Small intestine (tissue), 7 donors: ENCODE measurements around the gene USP16. TPM values are rescaled to one million over a fixed set of nuclear protein-coding genes. Genes with fewer than 3 reads are reported as not detected.
A peak's percentile ranks its signal among the peaks of the same experiment; 100 is the strongest.

Experiments
- DNase-seq, 2 donors: peaks; one replicate each; pipeline versions ENCODE4 v3.0.0 to v3.0.0-alpha.2; 2013
- FAIRE-seq: peaks from 2 replicates; lab custom pipeline; 2012; peaks lifted over from hg19 to GRCh38; lab: Jason Lieb, UNC
- H3K27ac ChIP-seq, 3 donors: one replicate each; pipeline ENCODE4 v1.5.1; 2013; ENCODE audit warnings: low read length in 2 of 3, mild to moderate bottlenecking in 2 of 3, control low read depth in 1 of 3, inconsistent platforms in 1 of 3, low read depth in 1 of 3, moderate library complexity in 1 of 3
- H3K27me3 ChIP-seq, 3 donors: one replicate each; pipeline ENCODE4 v1.6.1; 2013; ENCODE audit warnings: low read length in 3 of 3, inconsistent platforms in 1 of 3; ENCODE audit not compliant: control insufficient read depth in 3 of 3, insufficient read depth in 3 of 3
- H3K36me3 ChIP-seq, 3 donors: one replicate each; pipeline ENCODE4 v1.6.1; 2013; ENCODE audit warnings: low read length in 3 of 3, inconsistent platforms in 1 of 3, low read depth in 1 of 3, mild to moderate bottlenecking in 1 of 3, moderate library complexity in 1 of 3; ENCODE audit not compliant: control insufficient read depth in 3 of 3, insufficient read depth in 2 of 3
- H3K4me1 ChIP-seq, 3 donors: one replicate each; pipeline ENCODE4 v1.6.1; 2013; ENCODE audit warnings: low read length in 2 of 3, inconsistent platforms in 1 of 3, low read depth in 1 of 3, mild to moderate bottlenecking in 1 of 3, moderate library complexity in 1 of 3; ENCODE audit not compliant: control insufficient read depth in 3 of 3, insufficient read depth in 2 of 3
- H3K4me3 ChIP-seq, 3 donors: one replicate each; pipeline ENCODE4 v1.5.1; 2013; ENCODE audit warnings: low read length in 3 of 3, control low read depth in 1 of 3, inconsistent platforms in 1 of 3, low read depth in 1 of 3, mild to moderate bottlenecking in 1 of 3, moderate library complexity in 1 of 3
- H3K9me3 ChIP-seq, 2 donors: one replicate each; pipeline ENCODE4 v1.6.1; 2013; ENCODE audit warnings: low read depth in 1 of 2, low read length in 1 of 2; ENCODE audit not compliant: control insufficient read depth in 2 of 2, insufficient read depth in 1 of 2
- WGBS, 3 donors: extraction: QIAGEN DNeasy Blood & Tissue Kit; methylation state at CpG; one replicate each; pipeline ENCODE4 v1.1.7; 2013; 5-methylcytosine and 5-hydroxymethylcytosine counted together
- polyA plus RNA-seq, 4 donors: library from polyadenylated mRNA; stranded (reverse) in 3 of 4; unstranded in 1 of 4; fragments of 200-250 nt in 3 of 4; fragments of 120-200 nt in 1 of 4; gene quantifications; one replicate each; pipeline versions ENCODE4 v1.2.1 to v1.2.3, GENCODE V29; 2013
- donor health status: healthy with polysubstance abuse.
- donor health status: control.
- donor health status: control.
- donor health status: Bipolar disorder and iron deficiency.
- donor health status: healthy.

The USP16 gene
- polyA plus RNA-seq, 4 donors = 24.6 to 42.3 (median 29.1) TPM

- H3K27me3 ChIP-seq = no peaks in the 10 kb centered on the region
- WGBS, 3 donors = 33 to 69% (median 42%) methylated on average over 6 of the region's 6 CpGs
- DNase-seq (peak in 1 of 2 donors; percentile 39), FAIRE-seq (no peak)
- peaks cover 0 to 15% (median 2%) of the 10 kb centered on the region in 3 donors for H3K4me1 ChIP-seq
- peaks cover 0 to 2% (median 0%) of the 10 kb centered on the region in 3 donors for H3K36me3 ChIP-seq
- peak overlapping the region in 2 of 3 donors; percentile 22 to 43 for H3K27ac ChIP-seq
- H3K9me3 ChIP-seq = no peaks in the 10 kb centered on the region
- peak overlapping the region in 2 of 3 donors; percentile 85 to 94 for H3K4me3 ChIP-seq
These were observed 6.7 kb upstream of the USP16 start for GRCh38 chr21:29017639-29018237.

GRCh38 chr21:29018540-29018939 is 5.9 kb upstream of the USP16 start:
- Histone ChIP-seq H3K4me1 (peaks cover 0 to 15% (median 2%) of the 10 kb centered on the region in 3 donors), H3K27me3 (no peaks in the 10 kb centered on the region), H3K9me3 (no peaks in the 10 kb centered on the region), H3K27ac (peak overlapping the region; percentile 47 to 95 (median 67)), H3K36me3 (peaks cover 0 to 2% (median 0%) of the 10 kb centered on the region in 3 donors), H3K4me3 (peak overlapping the region; percentile 85 to 94 (median 90))
- FAIRE-seq (no peak), DNase-seq (peak in 1 of 2 donors; percentile 17)
- WGBS, 3 donors = 2 to 15% (median 2%) methylated on average over 12 of the region's 12 CpGs

GRCh38 chr21:29022166-29022565 is 2.3 kb upstream of the USP16 start:
- no peaks in the 10 kb centered on the region for H3K9me3 ChIP-seq
- FAIRE-seq = no peak
- 78 to 81% (median 80%) methylated on average over 4 of the region's 4 CpGs for WGBS, 3 donors

GRCh38 chr21:29025328-29025713 is 853 bp downstream of the USP16 start:
- no peaks in the 10 kb centered on the region for H3K9me3 ChIP-seq
- H3K27me3 ChIP-seq = no peaks in the 10 kb centered on the region
- H3K4me3 ChIP-seq = peak overlapping the region; percentile 71 to 83 (median 82)
- FAIRE-seq (no peak), DNase-seq (peak; percentile 51 to 61)
- WGBS, 3 donors = 1 to 2% (median 2%) methylated on average over 6 of the region's 6 CpGs
- H3K27ac ChIP-seq = peak overlapping the region; percentile 98 to 100 (median 98)
- H3K36me3 ChIP-seq = peaks cover 0 to 9% (median 5%) of the 10 kb centered on the region in 3 donors
- peaks cover 0 to 7% (median 0%) of the 10 kb centered on the region in 3 donors for H3K4me1 ChIP-seq

More at GRCh38 chr21:29022166-29022565, 2.3 kb upstream of the USP16 start:
- Histone ChIP-seq H3K4me3 (no peak overlapping the region), H3K27me3 (no peaks in the 10 kb centered on the region), H3K36me3 (no peaks in the 10 kb centered on the region), H3K27ac (no peak overlapping the region), H3K4me1 (peaks cover 0 to 22% (median 2%) of the 10 kb centered on the region in 3 donors)
- DNase-seq = no peak

GRCh38 chr21:29029524-29029923 is 5.1 kb downstream of the USP16 start:
- no peak for FAIRE-seq
- peaks cover 12 to 28% (median 13%) of the 10 kb centered on the region in 3 donors for H3K36me3 ChIP-seq

GRCh38 chr21:29030909-29031308 is 6.4 kb downstream of the USP16 start:
- H3K27me3 ChIP-seq = no peaks in the 10 kb centered on the region
- FAIRE-seq (no peak), DNase-seq (no peak)
- peaks cover 0 to 3% (median 0%) of the 10 kb centered on the region in 3 donors for H3K4me1 ChIP-seq
- no peaks in the 10 kb centered on the region for H3K9me3 ChIP-seq
- WGBS, 3 donors = 89 to 93% (median 90%) methylated on average over 1 of the region's 1 CpG
- H3K27ac ChIP-seq = no peak overlapping the region
- peaks cover 13 to 34% (median 14%) of the 10 kb centered on the region in 3 donors for H3K36me3 ChIP-seq
- H3K4me3 ChIP-seq = no peak overlapping the region

More at GRCh38 chr21:29029524-29029923, 5.1 kb downstream of the USP16 start:
- H3K4me1 ChIP-seq = peaks cover 0 to 7% (median 0%) of the 10 kb centered on the region in 3 donors
- H3K4me3 ChIP-seq = no peak overlapping the region
- 86 to 96% (median 91%) methylated on average over 1 of the region's 1 CpG for WGBS, 3 donors
- no peaks in the 10 kb centered on the region for H3K27me3 ChIP-seq
- no peaks in the 10 kb centered on the region for H3K9me3 ChIP-seq
- no peak overlapping the region for H3K27ac ChIP-seq
- DNase-seq = no peak

GRCh38 chr21:29033301-29033700 is 8.8 kb downstream of the USP16 start:
- no peak for DNase-seq
- Histone ChIP-seq H3K4me1 (no peaks in the 10 kb centered on the region), H3K36me3 (peaks cover 16 to 35% (median 21%) of the 10 kb centered on the region in 3 donors), H3K9me3 (no peaks in the 10 kb centered on the region), H3K27me3 (no peaks in the 10 kb centered on the region), H3K4me3 (no peak overlapping the region), H3K27ac (no peak overlapping the region)
- 64 to 76% (median 65%) methylated on average over 4 of the region's 4 CpGs for WGBS, 3 donors
- FAIRE-seq = no peak

GRCh38 chr21:29033871-29034270 is 9.4 kb downstream of the USP16 start:
- WGBS, 3 donors = 73 to 97% (median 87%) methylated on average over 3 of the region's 3 CpGs
- no peaks in the 10 kb centered on the region for H3K4me1 ChIP-seq
- FAIRE-seq (no peak), DNase-seq (no peak)
- H3K27me3 ChIP-seq = no peaks in the 10 kb centered on the region
- H3K27ac ChIP-seq = no peak overlapping the region
- H3K4me3 ChIP-seq = no peak overlapping the region
- no peaks in the 10 kb centered on the region for H3K9me3 ChIP-seq
- H3K36me3 ChIP-seq = peaks cover 18 to 32% (median 21%) of the 10 kb centered on the region in 3 donors
